AG04450 (cell line): ENCODE results near the gene ZC3H10. TPM values are rescaled to one million over a fixed set of nuclear protein-coding genes. Genes with fewer than 3 reads are reported as not detected.
A peak's percentile ranks its signal among the peaks of the same experiment; 100 is the strongest.

Source experiments
- CTCF ChIA-PET: fragments of 300-600, 350-600 bp; formaldehyde crosslinking; extraction: SDS; loops from one replicate; lab custom pipeline; 2022; ENCODE audit warnings: antibody characterized with exemption, inconsistent platforms; lab: Charles Lee
- POLR2A ChIA-PET: fragments of 350-600 bp; formaldehyde crosslinking; extraction: SDS; loops from one replicate; lab custom pipeline; 2021; ENCODE audit warnings: antibody characterized with exemption, inconsistent platforms; lab: Yijun Ruan, JAX
- DNase-seq: peaks from one replicate; pipeline ENCODE4 v3.0.0-alpha.2; 2011; ENCODE audit warnings: low read depth, low spot score
- H3K27ac ChIP-seq: one replicate; pipeline ENCODE4 v1.5.1; 2012; ENCODE audit warnings: low read depth, low read length, control low read depth
- H3K27me3 ChIP-seq: one replicate; pipeline ENCODE4 v1.6.0; 2012; ENCODE audit warnings: low read length; ENCODE audit not compliant: control insufficient read depth, insufficient read depth
- H3K4me3 ChIP-seq: 2 replicates; pipeline ENCODE4 v1.5.1; 2011; ENCODE audit warnings: mild to moderate bottlenecking, low read depth, low read length, control low read depth
- H3K9me3 ChIP-seq: 2 replicates; pipeline ENCODE4 v1.5.1; 2012; ENCODE audit warnings: low read length; ENCODE audit not compliant: control insufficient read depth, insufficient read depth
- polyA plus RNA-seq: library from polyadenylated mRNA; depleted of rRNA; stranded (reverse); fragments of >200 nt; gene quantifications from 2 replicates; pipeline ENCODE4 v1.2.3, GENCODE V29; 2011
- TF ChIP-seq, protein P1 (sequence below): IDR thresholded peaks from 2 replicates; pipeline ENCODE4 v1.5.1; 2011; ENCODE audit warnings: low read depth, low read length, control low read depth, inconsistent platforms

ZC3H10 gene
- polyA plus RNA-seq, 1 experiment = 1.5 TPM

DNA sequence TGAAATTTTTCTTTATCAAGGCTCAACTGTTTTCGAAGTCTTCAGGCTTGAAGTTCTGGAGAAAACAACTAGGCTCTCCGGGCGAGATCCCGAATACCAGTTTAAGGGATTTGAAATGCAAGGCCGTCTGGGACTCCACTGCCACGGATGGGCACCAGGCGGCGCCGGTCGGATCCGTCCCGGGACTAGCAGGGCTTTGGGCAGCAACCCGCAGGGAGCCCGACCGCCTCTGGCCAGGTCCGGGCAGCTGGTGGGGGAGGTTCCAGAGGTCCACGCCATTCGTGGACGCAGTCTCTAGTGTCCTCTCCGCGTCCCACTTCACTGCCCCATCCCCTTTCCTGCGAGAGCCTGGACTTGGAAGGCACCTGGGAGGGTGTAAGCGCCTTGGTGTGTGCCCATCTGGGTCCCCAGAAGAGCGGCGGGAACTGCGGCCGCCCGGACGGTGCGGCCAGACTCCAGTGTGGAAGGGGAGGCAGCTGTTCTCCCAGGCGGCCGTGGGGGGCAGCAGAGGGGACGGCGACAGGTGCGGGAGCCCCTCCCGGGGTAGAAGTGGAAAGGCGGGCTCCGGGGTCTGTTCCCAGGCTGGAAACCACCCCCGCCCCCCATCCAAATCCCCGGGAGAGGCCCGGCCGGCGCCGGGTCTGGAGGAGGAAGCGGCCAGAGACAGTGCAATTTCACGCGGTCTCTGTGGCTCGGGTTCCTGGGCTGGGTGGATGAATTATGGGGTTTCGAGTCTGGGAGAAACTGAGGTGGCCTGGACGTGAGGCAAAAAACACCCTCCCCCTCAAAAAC lies 38.9 kb upstream of the ZC3H10 start:
- TF ChIP-seq, protein P1, sequence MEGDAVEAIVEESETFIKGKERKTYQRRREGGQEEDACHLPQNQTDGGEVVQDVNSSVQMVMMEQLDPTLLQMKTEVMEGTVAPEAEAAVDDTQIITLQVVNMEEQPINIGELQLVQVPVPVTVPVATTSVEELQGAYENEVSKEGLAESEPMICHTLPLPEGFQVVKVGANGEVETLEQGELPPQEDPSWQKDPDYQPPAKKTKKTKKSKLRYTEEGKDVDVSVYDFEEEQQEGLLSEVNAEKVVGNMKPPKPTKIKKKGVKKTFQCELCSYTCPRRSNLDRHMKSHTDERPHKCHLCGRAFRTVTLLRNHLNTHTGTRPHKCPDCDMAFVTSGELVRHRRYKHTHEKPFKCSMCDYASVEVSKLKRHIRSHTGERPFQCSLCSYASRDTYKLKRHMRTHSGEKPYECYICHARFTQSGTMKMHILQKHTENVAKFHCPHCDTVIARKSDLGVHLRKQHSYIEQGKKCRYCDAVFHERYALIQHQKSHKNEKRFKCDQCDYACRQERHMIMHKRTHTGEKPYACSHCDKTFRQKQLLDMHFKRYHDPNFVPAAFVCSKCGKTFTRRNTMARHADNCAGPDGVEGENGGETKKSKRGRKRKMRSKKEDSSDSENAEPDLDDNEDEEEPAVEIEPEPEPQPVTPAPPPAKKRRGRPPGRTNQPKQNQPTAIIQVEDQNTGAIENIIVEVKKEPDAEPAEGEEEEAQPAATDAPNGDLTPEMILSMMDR = peak; percentile 80
- no peaks in the 10 kb centered on the region; the same call in 1 of the 2 replicates for H3K9me3 ChIP-seq
- DNase-seq = peak; percentile 44
- peaks cover 37% of the 10 kb centered on the region for H3K27me3 ChIP-seq
- no peak overlapping the region for H3K27ac ChIP-seq
- ChIA-PET POLR2A (interaction anchor here (0.5 to 3.6 kb wide), 2 partner anchors 25 to 566 kb away, joined by 3 to 19 read pairs; partner anchors contain the start of gene PA2G4), CTCF (interaction anchor here (0.9 to 2.2 kb wide), 8 partner anchors 11 to 341 kb away, joined by 3 to 7 read pairs (median 4); partner anchors contain the start of gene SUOX)
- peak overlapping the region; percentile 69 for H3K4me3 ChIP-seq

DNA sequence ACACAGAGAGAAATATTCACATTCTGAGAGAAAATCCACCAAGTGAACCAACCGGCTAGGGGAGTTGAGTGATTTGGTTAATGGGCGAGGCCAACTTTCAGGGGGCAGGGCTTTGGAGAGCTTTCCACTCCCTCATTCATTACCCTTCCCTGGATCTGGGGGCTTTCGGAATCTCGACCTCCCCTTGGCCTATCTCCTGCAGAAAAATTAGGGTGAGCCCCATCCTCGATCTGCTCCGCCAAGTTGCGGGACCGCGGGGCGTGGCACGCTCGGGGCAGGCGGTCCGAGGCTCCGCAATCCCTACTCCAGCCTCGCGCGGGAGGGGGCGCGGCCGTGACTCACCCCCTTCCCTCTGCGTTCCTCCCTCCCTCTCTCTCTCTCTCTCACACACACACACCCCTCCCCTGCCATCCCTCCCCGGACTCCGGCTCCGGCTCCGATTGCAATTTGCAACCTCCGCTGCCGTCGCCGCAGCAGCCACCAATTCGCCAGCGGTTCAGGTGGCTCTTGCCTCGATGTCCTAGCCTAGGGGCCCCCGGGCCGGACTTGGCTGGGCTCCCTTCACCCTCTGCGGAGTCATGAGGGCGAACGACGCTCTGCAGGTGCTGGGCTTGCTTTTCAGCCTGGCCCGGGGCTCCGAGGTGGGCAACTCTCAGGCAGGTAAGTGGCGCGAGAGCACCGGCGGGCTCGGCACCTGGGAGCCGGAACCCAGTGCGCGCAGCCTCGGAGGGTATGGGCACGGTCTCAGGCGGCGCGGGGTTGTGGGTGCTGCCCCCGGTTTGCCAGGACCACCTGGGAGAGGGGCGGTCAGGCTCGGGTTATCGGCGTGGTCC lies 38.1 kb upstream of the ZC3H10 start, which contains the start of gene ERBB3:
TSS of gene ERBB3 (plus strand) at position 443 of the 833 bp plus-strand sequence. CDS start at position 579, 136 bp downstream.
- Histone ChIP-seq H3K27ac (no peak within 1 kb of the TSS), H3K27me3 (peaks cover 37% of the 10 kb centered on the region), H3K4me3 (peak within 1 kb of the TSS; percentile 69), H3K9me3 (no peaks in the 10 kb centered on the region; the same call in 1 of the 2 replicates)
- DNase-seq = peak; percentile 42
- ChIA-PET POLR2A (interaction anchor here (3.6 kb wide), 1 partner anchor 25 kb away, joined by 19 read pairs; the partner anchor contains the start of gene PA2G4), CTCF (interaction anchor here (0.6 to 2.2 kb wide), 8 partner anchors 10 to 342 kb away, joined by 3 to 7 read pairs (median 4); no protein-coding TSS in a partner anchor)
- TF ChIP-seq, protein P1 = no peak

DNA sequence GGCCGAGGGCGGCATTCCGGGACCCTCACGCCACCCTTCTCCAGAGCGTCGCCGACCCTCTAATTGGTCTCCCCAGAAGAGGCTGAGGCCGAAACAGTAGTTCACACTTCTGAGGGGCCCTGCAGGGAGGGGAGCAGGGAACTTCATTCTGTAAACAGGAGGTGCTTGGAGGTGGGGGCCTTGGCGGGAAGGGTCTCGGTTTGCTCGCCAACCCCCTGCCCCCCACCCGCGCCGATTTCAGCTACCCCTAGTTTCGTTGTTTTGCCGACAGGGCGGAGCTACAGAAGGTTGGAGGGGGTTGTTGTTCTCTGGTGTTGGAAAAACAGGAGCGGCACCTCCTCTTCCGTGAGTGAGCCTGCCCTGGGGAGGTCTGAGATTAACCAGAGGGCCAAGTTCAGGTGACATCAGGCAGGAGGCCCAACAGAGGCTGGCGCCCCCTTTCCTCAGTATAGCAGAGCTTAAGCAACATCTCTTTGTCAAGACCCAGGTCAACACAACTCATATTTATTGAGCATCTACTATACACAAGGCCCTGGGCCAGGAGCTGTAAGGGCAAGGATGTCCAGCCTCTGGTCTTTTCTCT lies 37.4 kb upstream of the ZC3H10 start:
- POLR2A ChIA-PET = interaction anchor here (3.6 kb wide), 1 partner anchor 24 kb away, joined by 19 read pairs; the partner anchor contains the start of gene PA2G4
- peaks cover 39% of the 10 kb centered on the region for H3K27me3 ChIP-seq
- TF ChIP-seq, protein P1 = no peak
- H3K9me3 ChIP-seq = no peaks in the 10 kb centered on the region; the same call in 1 of the 2 replicates
- peak overlapping the region; percentile 69 for H3K4me3 ChIP-seq
- no peak overlapping the region for H3K27ac ChIP-seq
- CTCF ChIA-PET = interaction anchor here (0.6 to 2.2 kb wide), 4 partner anchors 9 to 109 kb away, joined by 3 to 7 read pairs (median 6); no protein-coding TSS in a partner anchor
- no peak for DNase-seq

DNA sequence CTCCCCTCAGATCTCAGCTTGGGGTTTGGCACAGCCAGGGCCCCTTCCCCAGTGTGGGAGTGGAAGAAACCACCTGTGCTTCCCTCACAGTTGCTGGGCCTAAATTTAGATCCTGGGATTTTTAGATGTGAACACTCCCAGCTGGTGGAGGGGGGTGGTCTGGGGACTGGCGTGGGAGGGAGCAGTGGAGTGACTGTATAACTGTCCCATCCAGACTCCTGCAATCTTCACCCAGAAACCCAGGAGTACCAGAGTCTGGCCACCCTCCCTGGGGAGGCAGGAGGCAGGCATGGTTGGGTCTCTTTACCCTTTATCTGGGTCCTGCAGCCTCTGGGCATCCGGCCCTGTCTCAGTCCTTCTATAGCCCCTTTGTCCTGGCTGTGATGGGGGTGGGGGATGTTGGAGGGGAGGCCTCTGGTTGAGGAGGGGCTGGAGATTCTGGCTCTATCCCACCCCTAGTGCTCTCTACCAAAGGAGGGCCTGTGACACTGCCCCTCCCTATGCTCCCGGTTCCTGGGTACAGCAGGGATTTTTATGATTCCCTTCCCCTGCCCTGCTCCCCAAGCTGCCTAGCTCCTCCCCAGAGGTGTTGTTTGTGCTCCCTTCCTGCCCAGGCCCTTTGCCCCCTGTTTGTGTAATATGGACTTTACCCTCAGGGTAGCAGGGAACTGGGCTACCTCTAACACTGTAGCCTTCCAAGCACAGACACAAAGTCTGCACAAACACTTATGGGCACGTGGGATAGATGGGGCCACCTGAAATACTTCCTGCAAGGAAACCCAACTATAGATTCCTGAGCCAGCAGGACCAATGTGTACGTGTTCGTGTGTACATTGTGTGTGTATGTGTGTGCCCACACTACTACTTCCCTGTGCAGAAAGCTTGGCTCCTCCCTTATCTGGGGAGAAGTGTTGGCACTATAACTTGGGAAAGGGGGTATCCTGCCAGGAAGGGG lies 36.4 kb upstream of the ZC3H10 start:
- TF ChIP-seq, protein P1 = no peak
- H3K4me3 ChIP-seq = no peak overlapping the region
- ChIA-PET POLR2A (interaction anchor here (0.6 to 3.6 kb wide), 2 partner anchors 23 to 34 kb away, joined by 3 to 19 read pairs; partner anchors contain the start of gene PA2G4), CTCF (interaction anchor here (0.6 to 0.9 kb wide), 3 partner anchors 10 to 108 kb away, joined by 3 to 7 read pairs (median 7); no protein-coding TSS in a partner anchor)
- no peaks in the 10 kb centered on the region; the same call in 1 of the 2 replicates for H3K9me3 ChIP-seq
- peaks cover 39% of the 10 kb centered on the region for H3K27me3 ChIP-seq
- DNase-seq = no peak
- peak overlapping the region; percentile 21 for H3K27ac ChIP-seq
